GM21619 (cell line): ENCODE data around the gene UBE2N.

Experiments
- ATAC-seq: cut with Tn5 transposase; IDR thresholded peaks from one replicate; pipeline ENCODE4 v1.9.1; 2021; ENCODE audit not compliant: unreplicated experiment

The UBE2N gene, protein sequence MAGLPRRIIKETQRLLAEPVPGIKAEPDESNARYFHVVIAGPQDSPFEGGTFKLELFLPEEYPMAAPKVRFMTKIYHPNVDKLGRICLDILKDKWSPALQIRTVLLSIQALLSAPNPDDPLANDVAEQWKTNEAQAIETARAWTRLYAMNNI

DNA sequence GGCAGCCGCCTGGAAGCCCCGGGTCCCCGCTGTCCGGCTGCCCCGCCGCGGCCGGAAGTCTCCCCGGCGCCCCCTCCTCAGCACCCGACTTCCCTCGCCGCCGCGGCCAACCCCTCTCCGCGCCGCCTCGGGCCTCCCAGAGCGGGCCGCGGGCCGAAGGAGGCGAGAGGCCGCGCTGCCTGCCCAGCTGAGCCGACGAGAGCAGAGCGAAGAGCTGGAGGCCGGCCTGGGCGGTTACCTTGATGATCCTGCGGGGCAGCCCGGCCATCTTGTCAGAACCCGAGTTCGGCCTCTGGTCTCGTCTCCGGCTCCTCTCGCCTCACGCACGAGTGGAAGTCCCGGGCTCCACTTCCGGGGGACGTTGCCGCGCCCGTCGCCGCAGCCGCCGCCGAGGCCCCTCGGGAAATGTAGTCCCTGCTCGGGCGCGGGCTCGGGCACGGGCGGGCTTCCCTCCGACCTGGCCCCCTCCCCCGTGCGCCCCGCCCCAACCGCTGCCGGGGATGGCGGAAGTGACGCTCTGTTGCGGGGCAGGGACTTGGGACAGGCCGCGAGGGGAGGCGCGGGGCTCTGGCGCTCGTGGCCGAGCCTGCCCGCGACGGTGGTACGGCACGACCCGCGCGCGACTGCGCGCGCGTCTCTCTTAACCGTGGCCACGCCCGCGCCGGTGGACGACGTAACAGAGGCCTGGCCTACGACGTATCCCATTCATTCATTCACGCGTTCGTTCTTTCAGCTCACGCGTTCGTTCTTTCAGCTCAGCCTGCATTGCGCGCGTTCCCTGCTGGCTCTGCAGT lies at the start of gene UBE2N:
Gene UBE2N, minus strand, starts transcription at position 331 of the 794 bp plus-strand sequence. Its CDS starts 63 bp downstream, at position 268.
- peak; percentile 74 for ATAC-seq

DNA sequence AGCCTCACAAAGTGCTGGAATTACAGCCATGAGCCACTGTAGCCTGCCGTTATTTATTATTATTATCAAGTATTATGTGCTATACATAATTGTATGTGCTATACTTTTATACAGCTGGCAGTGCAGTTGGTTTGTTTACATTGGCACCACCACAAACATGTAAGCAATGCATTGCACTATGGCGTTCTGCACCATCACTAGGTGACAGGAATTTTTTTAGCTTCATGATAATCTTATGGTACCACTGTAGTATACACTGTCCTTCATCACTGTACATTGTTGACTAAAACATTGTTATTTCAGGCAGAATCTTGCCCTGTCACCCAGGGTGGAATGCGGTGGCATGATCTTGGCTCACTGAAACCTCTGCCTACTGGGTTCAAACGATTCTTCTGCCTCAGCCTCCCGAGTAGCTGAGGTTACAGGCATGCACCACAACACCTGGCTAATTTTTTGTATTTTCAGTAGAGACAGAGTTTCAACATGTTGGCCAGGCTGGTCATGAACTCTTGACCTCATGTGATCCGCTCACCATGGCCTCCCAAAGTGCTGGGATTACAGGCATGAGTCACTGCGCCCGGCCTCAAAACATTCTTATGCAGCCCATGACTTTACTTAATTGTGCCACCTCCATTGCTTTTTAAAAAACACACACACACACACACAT lies 42.7 kb upstream of the UBE2N start:
- ATAC-seq, result no peak

DNA sequence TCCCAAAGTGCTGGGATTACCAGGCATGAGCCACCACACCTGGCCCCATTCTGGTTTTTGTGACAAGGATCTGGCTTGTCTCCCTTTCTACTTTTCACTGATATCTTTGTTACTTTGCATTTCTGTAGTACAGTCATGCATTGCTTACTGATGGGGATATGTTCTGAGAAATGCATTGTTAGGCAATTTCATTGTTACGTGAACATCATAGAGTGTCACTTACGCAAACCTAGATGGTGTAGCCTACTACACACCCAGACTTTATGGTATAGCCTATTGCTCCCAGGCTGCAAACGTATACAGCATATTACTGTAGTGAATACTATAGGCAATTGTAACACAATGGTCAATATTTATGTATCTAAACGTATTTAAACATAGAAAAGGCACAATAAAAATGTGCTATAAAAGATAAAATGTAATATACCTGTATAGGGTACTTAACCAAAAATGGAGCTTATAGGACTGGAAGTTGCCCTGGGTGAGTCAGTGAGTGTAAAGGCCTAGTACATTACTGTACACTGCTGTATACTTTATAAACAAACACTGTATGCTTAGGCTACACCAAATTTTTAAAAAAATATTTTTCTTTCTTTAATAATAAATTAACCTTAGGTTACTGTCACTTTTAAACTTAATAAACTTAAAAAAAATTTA lies 41.5 kb upstream of the UBE2N start:
- no peak for ATAC-seq

DNA sequence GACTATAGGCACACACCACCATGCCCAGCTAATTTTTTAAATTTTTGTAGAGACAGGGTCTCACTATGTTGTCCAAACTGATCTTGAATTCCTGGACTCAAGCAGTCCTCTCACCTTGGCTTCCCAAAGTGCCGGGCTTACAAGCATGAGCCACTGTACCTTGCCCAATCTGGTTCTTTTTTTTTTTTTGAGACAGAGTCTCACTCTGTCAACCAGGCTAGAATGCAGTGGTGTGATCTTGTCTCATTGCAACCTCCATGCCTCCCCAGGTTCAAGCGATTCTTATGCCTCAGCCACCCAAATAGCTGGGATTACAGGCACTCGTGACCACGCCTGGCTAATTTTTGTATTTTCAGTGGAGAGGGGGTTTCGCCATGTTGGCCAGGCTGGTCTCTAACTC lies 41.0 kb upstream of the UBE2N start:
- ATAC-seq, result no peak

DNA sequence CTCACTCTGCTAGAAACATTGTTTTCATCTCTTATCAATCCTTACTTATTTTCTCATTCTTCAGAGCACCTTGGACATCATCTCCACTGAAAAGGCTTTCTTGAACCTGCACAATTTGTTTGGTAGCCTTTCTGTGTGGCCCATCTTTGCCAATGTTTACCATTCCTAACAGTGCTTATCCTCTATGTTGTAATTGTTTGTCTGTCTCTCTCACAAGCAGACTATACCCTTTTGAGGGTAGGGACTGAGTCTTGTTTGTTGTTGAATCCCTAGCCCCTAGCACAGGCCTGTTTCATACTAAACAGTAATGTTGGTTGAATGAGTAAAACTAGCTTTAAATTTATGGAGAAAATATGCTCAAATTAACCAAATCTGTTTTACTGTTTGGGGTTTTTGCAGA lies 34.8 kb upstream of the UBE2N start:
- ATAC-seq, result no peak

DNA sequence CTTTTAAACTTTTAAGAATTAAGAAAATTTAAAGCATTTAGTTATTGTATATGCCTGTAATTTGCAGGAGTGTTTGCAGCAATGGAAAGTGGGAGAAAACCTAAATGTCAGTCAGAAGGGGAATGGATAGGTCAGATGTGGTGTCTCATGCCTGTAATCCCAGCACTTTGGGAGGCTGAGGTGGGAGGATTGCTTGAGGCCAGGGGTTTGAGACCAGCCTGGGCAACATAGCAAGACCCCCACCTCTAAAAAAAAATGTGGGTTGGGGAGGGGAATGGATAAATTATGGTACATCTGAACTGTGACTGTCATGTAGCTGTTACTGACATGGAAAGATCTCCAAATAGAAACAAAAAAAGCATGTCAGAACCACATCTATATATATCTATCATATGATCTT lies 27.6 kb upstream of the UBE2N start:
- no peak for ATAC-seq

DNA sequence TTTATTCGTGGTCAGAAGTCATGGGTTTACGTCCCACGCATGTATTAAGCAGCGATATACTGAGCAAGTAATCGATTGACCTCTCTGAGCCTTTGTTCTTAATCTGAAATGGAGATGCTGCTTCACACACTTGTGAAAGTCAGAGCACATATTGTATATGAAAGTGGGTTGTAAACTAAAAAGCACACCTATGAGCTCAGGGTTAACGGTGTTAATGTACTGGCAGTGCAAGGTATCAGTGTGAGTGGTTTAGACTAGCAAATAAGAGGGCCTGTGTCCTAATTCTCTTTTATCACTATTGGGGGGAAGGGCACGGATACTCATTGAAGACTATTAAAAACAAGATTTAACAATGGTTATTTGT lies 26.2 kb upstream of the UBE2N start:
- ATAC-seq, result no peak

DNA sequence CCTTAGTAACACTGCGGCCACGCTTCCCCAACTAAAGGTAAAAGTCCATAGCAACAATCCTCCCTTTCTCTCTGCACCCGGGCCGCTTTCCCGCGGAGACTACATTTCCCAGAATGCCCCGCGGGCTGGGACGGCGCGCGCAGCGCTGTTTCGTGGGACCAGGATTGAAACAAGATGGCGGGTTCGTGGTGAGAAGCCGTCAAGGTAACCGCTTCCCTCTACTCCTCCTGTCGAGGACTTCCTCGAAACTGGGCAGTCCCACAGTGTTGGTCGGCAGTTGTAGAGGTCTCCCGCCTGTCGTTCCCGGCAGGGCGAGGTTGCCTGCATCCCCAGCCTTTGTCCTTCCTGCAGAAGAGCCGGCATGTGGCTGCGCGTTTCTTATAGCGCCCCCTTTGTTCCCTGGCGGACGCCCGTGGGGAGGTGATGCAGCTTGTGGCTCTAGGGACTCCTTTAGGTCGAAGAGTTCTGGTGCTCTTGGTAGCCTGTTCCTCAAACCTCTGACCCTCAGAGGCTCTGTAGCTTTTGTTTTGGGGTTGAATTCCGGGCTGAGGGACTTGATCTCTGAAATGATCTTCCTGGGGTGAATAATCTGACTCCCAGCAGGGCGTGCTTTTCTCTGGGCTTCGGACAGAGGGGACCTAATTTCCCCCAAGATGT lies 25.7 kb upstream of the UBE2N start, which contains the start of gene MRPL42:
Gene MRPL42, plus strand, starts transcription at position 164 of the 657 bp plus-strand sequence. CDS start 1,772 bp downstream, outside the sequence.
- ATAC-seq, result peak; percentile 91

DNA sequence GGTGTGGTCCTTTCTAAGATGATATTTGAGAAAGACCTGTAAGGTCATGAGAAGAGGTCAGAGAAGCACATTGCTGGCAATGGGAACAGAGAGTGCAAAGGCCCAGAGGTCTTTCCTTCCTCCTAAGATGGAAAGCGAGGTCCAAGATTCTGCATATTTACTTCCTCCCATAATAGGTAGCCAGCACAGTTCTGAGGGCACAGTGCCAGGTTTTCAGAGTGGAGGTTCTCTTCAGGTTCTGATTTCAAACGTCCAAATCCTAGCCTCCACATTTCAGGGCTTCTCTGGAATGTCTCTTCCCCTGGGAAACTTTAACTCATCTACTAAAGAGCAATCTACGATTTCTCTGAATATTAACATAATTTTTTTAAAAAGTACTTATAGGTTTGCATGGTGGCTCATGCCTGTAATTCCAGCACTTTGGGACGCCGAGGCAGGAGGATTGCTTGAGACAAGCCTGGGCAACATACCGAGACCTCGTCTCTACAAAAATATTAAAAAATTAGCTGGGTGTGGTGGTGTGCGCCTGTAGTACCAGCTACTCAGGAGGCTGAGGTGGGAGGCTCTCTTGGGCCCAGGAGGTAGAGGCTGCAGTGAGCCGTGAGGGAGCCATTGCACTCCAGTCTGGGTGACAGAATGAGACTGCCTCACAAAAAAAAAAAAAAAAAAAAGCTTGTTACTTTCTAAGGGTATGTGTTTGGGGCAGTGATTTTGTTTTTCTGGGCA lies 25.0 kb upstream of the UBE2N start:
- peak; percentile 11 for ATAC-seq

DNA sequence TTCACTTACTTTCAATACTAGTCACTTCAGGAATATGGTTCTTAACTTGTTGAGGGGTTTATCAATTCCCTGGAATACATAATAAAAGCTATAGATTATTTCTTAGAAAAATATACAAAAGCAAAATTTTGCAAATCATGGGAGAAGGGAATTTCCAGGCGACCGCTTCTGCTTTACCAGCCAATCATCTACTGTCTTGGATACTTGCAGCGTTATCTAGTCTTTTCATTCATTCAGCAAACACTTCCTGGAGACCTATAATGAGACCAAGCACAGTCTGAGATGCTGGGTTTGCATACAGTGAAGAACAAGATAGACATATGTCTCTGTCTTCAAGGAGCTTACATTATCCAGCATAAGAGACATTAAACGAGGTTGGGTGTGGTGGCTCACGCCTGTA lies 24.1 kb upstream of the UBE2N start:
- no peak for ATAC-seq

DNA sequence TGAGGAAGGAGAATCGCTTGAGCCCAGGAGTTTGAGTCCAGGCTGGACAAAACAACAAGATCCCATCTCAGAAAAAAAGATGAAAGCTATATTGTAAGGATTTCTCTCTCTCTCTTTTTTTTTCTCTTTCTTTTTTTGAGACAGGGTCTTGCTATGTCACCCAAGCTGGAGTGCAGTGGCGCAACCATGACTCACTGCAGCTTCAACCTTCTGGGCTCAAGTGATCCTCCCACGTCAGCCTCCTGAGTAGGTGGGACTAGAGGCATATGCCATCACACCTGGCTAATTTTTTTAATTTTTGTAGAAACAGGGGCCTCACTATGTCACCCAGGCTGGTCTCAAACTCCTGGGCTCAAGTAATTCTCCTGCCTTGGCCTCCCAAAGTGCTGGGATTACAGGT lies 19.8 kb upstream of the UBE2N start:
- ATAC-seq, result no peak

DNA sequence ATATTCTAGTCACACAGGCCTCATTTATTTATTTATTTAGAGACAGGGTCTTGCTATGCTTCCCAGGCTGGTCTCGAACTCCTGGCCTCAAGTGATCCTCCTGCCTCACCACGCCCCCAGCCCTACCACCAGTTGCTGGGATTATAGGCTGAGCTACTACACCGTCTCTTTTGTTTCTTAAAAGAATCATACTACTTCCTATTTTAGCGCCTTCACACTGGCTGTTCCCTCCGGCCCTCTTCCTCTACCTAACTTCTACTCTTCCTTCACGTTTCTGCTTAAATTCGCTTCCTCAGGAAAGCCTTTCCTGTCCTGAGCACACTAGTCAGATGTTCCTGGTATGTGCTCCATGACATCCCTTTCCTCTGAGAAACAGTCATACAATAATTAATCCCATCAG lies 19.2 kb upstream of the UBE2N start:
- ATAC-seq, result no peak

DNA sequence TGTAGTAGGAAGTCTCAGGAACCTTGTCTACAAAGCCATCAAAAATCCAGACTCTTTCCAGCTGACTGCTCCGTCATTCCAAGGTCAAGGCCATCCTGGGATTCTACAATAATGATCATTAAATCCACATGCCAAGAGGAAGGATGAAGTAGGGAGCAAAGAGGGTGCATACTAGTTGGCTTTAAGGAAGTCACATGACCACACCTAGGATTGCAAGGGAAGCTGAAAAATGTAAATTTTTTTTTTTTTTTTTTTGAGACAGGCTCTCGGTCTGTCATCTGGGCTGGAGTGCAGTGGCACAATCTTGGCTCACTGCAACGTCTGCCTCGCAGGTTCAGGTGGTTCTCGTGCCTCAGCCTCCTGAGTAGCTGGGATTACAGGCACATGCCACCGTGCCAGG lies 18.3 kb upstream of the UBE2N start:
- no peak for ATAC-seq

DNA sequence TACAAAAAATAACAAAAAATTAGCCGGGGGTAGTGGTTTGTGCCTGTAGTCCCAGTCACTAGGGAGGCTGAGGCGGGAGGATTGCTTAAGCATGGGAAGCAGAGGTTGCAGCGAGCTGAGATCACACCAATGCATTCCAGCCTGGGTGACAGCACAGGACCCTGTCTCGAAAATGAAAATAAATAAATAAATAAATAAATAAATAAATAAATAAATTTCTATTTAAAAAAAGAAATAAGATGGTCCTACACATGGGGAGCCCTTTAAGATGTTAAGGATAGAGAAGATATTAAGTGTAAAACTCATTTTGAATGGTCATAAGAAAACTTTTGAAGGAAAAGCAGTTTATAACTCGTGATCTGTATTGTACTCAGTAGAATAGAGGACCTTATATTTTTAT lies 17.4 kb upstream of the UBE2N start:
- ATAC-seq, result no peak

DNA sequence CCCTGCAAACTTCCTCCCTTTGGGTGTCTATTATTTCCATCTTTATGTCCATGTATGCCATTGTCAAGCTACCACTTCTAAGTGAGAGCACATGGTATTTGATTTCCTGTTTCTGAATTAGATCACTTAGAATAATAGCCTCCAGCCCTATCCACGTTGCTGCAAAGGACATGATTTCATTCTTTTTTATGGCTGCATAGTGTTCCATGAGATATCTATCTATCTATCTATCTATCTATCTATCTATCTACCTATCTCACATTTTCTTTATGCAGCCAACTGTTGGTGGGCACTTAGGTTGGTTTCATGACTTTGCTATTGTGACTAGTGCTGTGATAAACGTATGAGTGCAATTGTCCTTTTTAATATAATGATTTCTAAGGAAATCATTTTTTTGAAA lies 14.3 kb upstream of the UBE2N start:
- no peak for ATAC-seq

DNA sequence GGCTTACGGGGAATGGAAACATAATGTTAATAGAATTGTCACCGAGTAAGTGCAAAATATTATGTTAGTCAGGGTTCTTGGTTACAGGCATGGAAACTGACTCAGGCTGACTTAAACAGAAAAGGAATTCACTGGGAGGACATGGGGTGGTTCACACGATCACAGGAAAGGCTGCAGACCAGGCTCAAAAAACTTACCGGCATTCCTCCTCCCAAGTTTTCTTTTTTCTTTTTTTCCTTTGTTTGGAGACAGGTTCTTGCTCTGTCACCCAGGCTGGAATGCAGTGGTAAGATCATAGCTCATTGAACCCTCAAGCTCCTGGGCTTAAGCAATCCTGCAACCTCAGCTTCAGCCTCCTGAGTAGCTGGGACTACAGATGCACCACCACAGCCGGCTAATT lies 11.9 kb upstream of the UBE2N start:
- ATAC-seq, result no peak

DNA sequence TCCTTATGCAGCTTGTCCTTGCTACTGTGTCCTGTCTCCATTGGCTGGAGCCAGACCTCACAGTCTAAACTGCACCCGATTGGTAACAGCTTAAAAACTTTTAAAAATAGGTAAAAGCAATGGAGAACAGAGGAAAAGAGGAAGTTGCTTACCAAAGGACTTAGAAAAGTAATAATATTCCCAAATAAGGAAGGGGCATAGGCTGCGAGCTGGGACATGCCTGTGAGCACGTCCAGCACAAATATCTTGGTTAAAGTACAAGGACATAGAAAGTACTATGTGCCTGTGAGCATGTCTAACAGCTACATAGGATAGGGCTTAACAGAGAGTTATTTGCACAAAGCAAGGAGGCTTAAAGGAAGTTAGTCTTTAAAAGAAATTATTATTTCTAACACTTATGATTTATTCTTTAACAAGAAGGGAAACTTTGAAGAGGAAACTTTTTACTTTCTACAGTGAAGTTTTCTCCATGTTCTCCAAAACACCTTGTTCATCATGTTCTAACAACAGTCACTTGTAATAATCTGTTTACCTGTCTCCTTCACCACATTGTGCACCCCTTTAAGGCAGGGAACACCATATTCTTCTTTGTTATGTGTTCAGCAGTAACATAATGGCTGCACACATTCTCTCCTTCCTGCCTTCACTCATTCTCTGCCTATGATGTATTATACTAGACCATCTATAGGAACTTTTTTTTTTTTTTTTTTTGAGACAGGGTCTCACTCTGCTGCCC lies 9.8 kb upstream of the UBE2N start:
- ATAC-seq, result no peak

DNA sequence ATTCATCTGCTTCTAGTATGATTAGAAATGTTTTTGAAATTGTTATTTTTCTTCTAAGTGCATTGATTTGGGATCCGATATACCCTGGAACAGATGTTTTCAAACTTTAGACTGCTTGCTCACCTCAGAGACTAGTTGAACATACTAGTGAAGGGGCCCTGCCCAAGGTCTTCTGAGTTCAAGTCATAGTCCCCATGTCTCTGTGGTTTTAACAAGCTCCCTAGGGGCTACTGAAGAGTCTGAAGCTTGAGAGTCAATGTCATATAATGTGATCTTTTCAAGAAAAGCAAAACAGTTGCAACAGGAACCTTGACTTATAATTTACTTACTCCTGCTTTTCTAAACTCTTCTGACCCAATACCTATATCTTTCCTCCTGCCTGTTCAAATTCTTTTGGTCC lies 7.5 kb upstream of the UBE2N start:
- ATAC-seq, result peak; percentile 92

DNA sequence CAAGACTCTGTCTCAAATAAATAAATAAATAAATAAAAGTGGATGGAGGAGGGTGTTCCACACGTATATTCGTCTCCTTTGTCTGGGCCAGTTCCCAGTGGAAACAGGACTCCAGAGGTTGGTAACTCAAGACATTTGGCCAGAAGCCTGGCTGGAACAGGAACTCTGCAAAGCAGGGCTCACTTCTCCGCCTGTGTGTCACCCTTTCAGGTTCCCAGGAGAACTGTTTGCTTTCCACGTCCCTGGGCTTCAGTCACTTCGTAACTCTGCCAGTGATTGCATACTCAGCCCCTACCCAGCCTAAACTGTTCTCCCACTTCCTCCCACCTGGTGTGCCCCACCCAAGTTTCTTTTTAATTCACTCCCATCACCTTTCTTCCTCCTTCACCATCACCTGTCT lies 7.0 kb upstream of the UBE2N start:
- ATAC-seq, result no peak
